ENCODE measurements around the gene PLGRKT. TPM values are rescaled to one million over a fixed set of nuclear protein-coding genes. Genes with fewer than 3 reads are reported as not detected.

Gene PLGRKT
- total RNA-seq, 1 experiment from 2014 or later = 5.0 TPM

- no peaks in the 10 kb centered on the region for H3K9me3 Mint-ChIP-seq (ENCODE audit: unreplicated experiment)
- H3K27me3 ChIP-seq (replicated peaks; ENCODE audit: control insufficient read depth, insufficient read depth, low read length) = no peaks in the 10 kb centered on the region
- POLR2A ChIA-PET = no interaction called here
- TF ChIP-seq, protein P1, sequence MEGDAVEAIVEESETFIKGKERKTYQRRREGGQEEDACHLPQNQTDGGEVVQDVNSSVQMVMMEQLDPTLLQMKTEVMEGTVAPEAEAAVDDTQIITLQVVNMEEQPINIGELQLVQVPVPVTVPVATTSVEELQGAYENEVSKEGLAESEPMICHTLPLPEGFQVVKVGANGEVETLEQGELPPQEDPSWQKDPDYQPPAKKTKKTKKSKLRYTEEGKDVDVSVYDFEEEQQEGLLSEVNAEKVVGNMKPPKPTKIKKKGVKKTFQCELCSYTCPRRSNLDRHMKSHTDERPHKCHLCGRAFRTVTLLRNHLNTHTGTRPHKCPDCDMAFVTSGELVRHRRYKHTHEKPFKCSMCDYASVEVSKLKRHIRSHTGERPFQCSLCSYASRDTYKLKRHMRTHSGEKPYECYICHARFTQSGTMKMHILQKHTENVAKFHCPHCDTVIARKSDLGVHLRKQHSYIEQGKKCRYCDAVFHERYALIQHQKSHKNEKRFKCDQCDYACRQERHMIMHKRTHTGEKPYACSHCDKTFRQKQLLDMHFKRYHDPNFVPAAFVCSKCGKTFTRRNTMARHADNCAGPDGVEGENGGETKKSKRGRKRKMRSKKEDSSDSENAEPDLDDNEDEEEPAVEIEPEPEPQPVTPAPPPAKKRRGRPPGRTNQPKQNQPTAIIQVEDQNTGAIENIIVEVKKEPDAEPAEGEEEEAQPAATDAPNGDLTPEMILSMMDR (IDR thresholded peaks at IDR 0.05; ENCODE audit: insufficient read depth in 1 of 2, low read depth in 1 of 2, low read length in 1 of 2, severe bottlenecking in 1 of 2, unreplicated experiment in 1 of 2) = no peak
- no peaks in the 10 kb centered on the region for H3K36me3 ChIP-seq (ENCODE audit: control insufficient read depth, insufficient read depth, low read length)
- peaks cover 3% of the 10 kb centered on the region for H3K27me3 Mint-ChIP-seq (ENCODE audit: insufficient read depth, unreplicated experiment)
- no peak overlapping the region for H3K27ac Mint-ChIP-seq (ENCODE audit: unreplicated experiment)
- no peaks in the 10 kb centered on the region for H3K36me3 Mint-ChIP-seq (ENCODE audit: insufficient read depth, unreplicated experiment)
- no TSS peak for BruUV-seq (replicated peaks)
- CTCF ChIA-PET = no interaction called here
- no peak overlapping the region for H3K4me3 ChIP-seq (ENCODE audit: low read depth, low read length)
- H3K4me3 Mint-ChIP-seq (ENCODE audit: unreplicated experiment) = no peak overlapping the region
- intact Hi-C loops (cut with micrococcal nuclease; ENCODE audit: unreplicated experiment) = loop anchor here (5.0 to 10.0 kb wide), 2 partner anchors 179 to 457 kb away; partner anchors contain the start of gene JAK2
- H3K4me1 Mint-ChIP-seq (ENCODE audit: low read depth, unreplicated experiment) = peaks cover 7% of the 10 kb centered on the region
- DNase-seq = no peak
- no peaks in the 10 kb centered on the region for H3K9me3 ChIP-seq
- H3K4me1 ChIP-seq = no peaks in the 10 kb centered on the region
These were observed 6.1 kb upstream of the PLGRKT start for GRCh38 chr9:5443850-5444249.

DNA sequence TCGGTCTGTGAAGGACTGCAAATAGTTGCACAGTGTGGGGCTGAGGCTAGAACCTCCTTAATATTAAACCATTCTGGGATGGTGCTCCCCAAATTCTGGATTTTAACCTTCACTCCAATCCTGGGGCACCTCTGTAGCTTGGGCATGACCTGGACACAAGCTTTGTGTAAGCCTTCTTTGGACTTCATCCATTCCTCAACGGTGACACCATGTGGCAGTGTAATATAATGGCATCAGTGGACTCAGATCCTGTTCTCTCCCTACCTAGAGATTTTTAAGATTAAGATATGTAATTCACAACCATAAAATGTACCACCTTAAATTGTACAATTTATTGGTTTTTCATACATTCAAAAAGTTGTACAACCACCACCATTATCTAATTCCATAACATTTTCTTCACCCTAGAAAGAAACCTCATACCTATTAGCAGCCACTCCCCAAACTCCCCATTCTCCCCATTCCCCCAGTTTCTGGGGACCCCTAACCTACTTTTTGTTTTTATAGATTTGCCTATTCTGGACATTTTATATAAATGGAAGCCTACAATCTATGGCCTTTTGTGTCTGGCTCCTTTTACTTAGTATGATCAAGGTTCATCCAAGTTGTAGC is 4.8 kb upstream of the PLGRKT start:
- peak; percentile 42 to 51 for DNase-seq
- Mint-ChIP-seq H3K4me3 (ENCODE audit: unreplicated experiment) (no peak overlapping the region), H3K4me1 (ENCODE audit: low read depth, unreplicated experiment) (peaks cover 7% of the 10 kb centered on the region), H3K36me3 (ENCODE audit: insufficient read depth, unreplicated experiment) (no peaks in the 10 kb centered on the region), H3K27ac (ENCODE audit: unreplicated experiment) (no peak overlapping the region), H3K27me3 (ENCODE audit: insufficient read depth, unreplicated experiment) (no peaks in the 10 kb centered on the region), H3K9me3 (ENCODE audit: unreplicated experiment) (no peaks in the 10 kb centered on the region)
- ChIA-PET CTCF (interaction anchor here (1.0 kb wide), 4 partner anchors 8 to 683 kb away, joined by 3 to 25 read pairs (median 4); partner anchors contain the start of genes CD274 and INSL6), POLR2A (interaction anchor here (0.6 kb wide), 1 partner anchor 456 kb away, joined by 3 read pairs; no protein-coding TSS in a partner anchor)
- no peaks in the 10 kb centered on the region for H3K9me3 ChIP-seq
- peaks cover 8% of the 10 kb centered on the region; the same call in 1 of the 2 replicates for H3K4me1 ChIP-seq
- H3K27me3 ChIP-seq (replicated peaks; ENCODE audit: control insufficient read depth, insufficient read depth, low read length) = no peaks in the 10 kb centered on the region
- H3K36me3 ChIP-seq (ENCODE audit: control insufficient read depth, insufficient read depth, low read length) = no peaks in the 10 kb centered on the region
- no TSS peak for BruUV-seq (replicated peaks)
- no peak overlapping the region for H3K4me3 ChIP-seq (ENCODE audit: low read depth, low read length)
- TF ChIP-seq, protein P1 (IDR thresholded peaks at IDR 0.05; ENCODE audit: insufficient read depth in 1 of 2, low read depth in 1 of 2, low read length in 1 of 2, severe bottlenecking in 1 of 2, unreplicated experiment in 1 of 2) = peak; percentile 38 to 42
- intact Hi-C loops (cut with micrococcal nuclease; ENCODE audit: unreplicated experiment) = loop anchor here (1.0 to 10.0 kb wide), 3 partner anchors 178 to 455 kb away; partner anchors contain the start of gene JAK2

DNA sequence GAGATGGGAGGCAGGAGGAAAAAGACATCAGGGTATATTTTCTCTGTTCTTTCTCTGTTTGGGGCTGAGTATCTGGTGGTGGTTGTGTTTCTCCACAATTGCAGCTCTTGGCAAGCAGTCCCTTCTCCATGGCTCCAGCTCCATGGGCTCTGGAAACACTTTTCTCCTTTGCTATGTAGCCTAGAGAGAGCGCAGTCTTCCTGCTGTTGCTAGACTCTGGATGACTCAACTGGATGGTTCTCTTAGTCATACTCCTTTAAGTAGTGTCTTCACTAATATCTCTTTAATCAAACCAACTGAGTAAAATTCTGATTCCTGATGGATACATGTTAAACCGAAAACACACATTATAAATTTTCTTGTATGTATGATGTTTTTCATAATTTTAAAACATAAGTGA is 3.3 kb upstream of the PLGRKT start:
- TF ChIP-seq, protein P1 (IDR thresholded peaks at IDR 0.05; ENCODE audit: insufficient read depth in 1 of 2, low read depth in 1 of 2, low read length in 1 of 2, severe bottlenecking in 1 of 2, unreplicated experiment in 1 of 2) = no peak
- no peaks in the 10 kb centered on the region for H3K4me1 Mint-ChIP-seq (ENCODE audit: low read depth, unreplicated experiment)
- Histone ChIP-seq H3K9me3 (no peaks in the 10 kb centered on the region), H3K4me1 (peaks cover 8% of the 10 kb centered on the region; the same call in 1 of the 2 replicates), H3K36me3 (ENCODE audit: control insufficient read depth, insufficient read depth, low read length) (no peaks in the 10 kb centered on the region), H3K4me3 (ENCODE audit: low read depth, low read length) (no peak overlapping the region), H3K27me3 (replicated peaks; ENCODE audit: control insufficient read depth, insufficient read depth, low read length) (no peaks in the 10 kb centered on the region)
- no peak for DNase-seq
- no peak overlapping the region for H3K4me3 Mint-ChIP-seq (ENCODE audit: unreplicated experiment)
- BruUV-seq (replicated peaks) = no TSS peak
- no peaks in the 10 kb centered on the region for H3K36me3 Mint-ChIP-seq (ENCODE audit: insufficient read depth, unreplicated experiment)
- H3K9me3 Mint-ChIP-seq (ENCODE audit: unreplicated experiment) = no peaks in the 10 kb centered on the region
- POLR2A ChIA-PET = no interaction called here
- CTCF ChIA-PET = no interaction called here
- intact Hi-C loops (cut with micrococcal nuclease; ENCODE audit: unreplicated experiment) = loop anchor here (5.0 to 10.0 kb wide), 2 partner anchors 176 to 454 kb away; partner anchors contain the start of gene JAK2
- H3K27me3 Mint-ChIP-seq (ENCODE audit: insufficient read depth, unreplicated experiment) = no peaks in the 10 kb centered on the region
- H3K27ac Mint-ChIP-seq (ENCODE audit: unreplicated experiment) = no peak overlapping the region
